ENCODE measurements around the gene MARCHF10.

GRCh38 chr17:62702746-62703260, 105.3 kb downstream of the MARCHF10 start:
- no peak for TF ChIP-seq CTCF (conservative IDR thresholded peaks at IDR 0.05)
- no peak for TF ChIP-seq EZH2 (IDR thresholded peaks at IDR 0.05; ENCODE audit: low read depth)
